ENCODE data around the gene CBFA2T2.

DNA sequence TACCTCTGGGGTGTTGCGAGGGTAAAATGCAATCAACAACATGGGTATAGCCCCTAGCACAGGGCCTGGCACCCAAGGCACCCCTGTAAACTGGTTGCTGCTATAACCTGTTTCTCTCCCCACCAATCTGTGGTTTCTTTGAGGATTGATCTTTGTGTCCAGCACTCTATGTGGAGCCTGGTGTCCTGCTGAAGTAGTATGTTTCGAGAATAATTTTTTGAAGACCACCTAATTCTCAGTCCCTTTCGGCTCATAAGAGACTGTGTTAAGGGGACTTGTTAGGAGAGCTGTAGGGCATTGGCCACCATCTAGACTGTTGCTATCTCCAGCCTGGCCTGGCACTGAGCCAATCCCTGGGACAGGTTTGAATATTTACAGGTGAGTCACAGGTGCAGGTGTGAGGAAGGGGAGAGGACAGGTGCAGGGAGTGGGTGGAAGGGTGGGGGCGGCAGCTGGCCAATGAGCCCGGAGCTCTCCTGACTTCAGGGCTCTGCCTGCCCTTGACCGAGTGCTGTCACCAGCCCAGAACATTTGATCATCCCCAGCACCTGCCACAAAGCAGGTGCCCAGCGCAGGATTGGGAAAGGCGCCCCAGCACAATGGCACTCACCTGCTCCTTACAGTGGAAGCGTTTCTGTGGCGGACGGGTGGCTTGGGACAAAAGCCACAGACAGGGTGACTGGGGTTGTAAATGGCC is 164.2 kb downstream of the CBFA2T2 start:
- TF ChIP-seq, protein P1, sequence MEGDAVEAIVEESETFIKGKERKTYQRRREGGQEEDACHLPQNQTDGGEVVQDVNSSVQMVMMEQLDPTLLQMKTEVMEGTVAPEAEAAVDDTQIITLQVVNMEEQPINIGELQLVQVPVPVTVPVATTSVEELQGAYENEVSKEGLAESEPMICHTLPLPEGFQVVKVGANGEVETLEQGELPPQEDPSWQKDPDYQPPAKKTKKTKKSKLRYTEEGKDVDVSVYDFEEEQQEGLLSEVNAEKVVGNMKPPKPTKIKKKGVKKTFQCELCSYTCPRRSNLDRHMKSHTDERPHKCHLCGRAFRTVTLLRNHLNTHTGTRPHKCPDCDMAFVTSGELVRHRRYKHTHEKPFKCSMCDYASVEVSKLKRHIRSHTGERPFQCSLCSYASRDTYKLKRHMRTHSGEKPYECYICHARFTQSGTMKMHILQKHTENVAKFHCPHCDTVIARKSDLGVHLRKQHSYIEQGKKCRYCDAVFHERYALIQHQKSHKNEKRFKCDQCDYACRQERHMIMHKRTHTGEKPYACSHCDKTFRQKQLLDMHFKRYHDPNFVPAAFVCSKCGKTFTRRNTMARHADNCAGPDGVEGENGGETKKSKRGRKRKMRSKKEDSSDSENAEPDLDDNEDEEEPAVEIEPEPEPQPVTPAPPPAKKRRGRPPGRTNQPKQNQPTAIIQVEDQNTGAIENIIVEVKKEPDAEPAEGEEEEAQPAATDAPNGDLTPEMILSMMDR (conservative IDR thresholded peaks at IDR 0.05), result no peak
- TF ChIP-seq ZFX (IDR thresholded peaks at IDR 0.05), result no peak
